Vagina (tissue), 2 donors: Measurements from ENCODE around the gene BUD23. TPM values are rescaled to one million over a fixed set of nuclear protein-coding genes. Genes with fewer than 3 reads are reported as not detected.

ENCODE experiments used
- DNase-seq, 2 donors: peaks; one replicate each; pipeline ENCODE4 v3.0.0-alpha.2; 2017; ENCODE audit errors: extremely low spot score in 2 of 2
- H3K27ac ChIP-seq: fragments of 200-600 bp; sonication (generic); one replicate; pipeline ENCODE4 v1.5.1; 2019
- H3K27me3 ChIP-seq: fragments of 200-600 bp; sonication (generic); one replicate; pipeline ENCODE4 v1.5.1; 2019
- H3K36me3 ChIP-seq, 2 donors: fragments of 200-600 bp; sonication (generic); one replicate each; pipeline ENCODE4 v1.5.1; 2017 to 2019
- H3K4me1 ChIP-seq: fragments of 200-600 bp; sonication (generic); one replicate; pipeline ENCODE4 v1.5.1; 2019
- H3K4me3 ChIP-seq, 2 donors: fragments of 200-600 bp; sonication (generic); 1 replicate in 1 of 2; 2 replicates in 1 of 2; pipeline ENCODE4 v1.5.1; 2016 to 2019
- H3K9me3 ChIP-seq: fragments of 200-600 bp; sonication (generic); one replicate; pipeline ENCODE4 v1.5.1; 2019
- POLR2A ChIP-seq, 2 donors: fragments of 450-650 bp; IDR thresholded peaks; one replicate each; pipeline ENCODE4 v1.6.1; 2017; ENCODE audit warnings: antibody characterized with exemption in 2 of 2, mild to moderate bottlenecking in 2 of 2, moderate library complexity in 2 of 2
- POLR2AphosphoS5 ChIP-seq, 2 donors: sonication (generic); formaldehyde crosslinking; IDR thresholded peaks; one replicate each; pipeline ENCODE4 v1.9.0; 2017; ENCODE audit warnings: antibody characterized with exemption in 2 of 2, mild to moderate bottlenecking in 2 of 2, low read depth in 1 of 2; ENCODE audit not compliant: insufficient read depth in 1 of 2
- intact Hi-C: fragments of 100-400 bp; cut with DNase I; formaldehyde crosslinking; loops from one replicate; pipeline ENCODE4 v1.15.1; 2023
- total RNA-seq: library from RNA; depleted of rRNA; stranded (reverse); fragments of >200 nt; gene quantifications from one replicate; pipeline ENCODE4 v1.2.3, GENCODE V29; 2016
- TF ChIP-seq, protein P1 (sequence below), 3 experiments: fragments of 450-650 bp in 2 of 3; fragments of 200-600 bp in 1 of 3; sonication (generic) in 1 of 3; IDR thresholded peaks; one replicate each; pipeline ENCODE4 v1.5.1; 2017 to 2019; ENCODE audit warnings: antibody characterized with exemption in 3 of 3, mild to moderate bottlenecking in 2 of 3, moderate library complexity in 2 of 3

BUD23 gene
- total RNA-seq, 1 donor from 2014 or later = 49.8 TPM

DNA sequence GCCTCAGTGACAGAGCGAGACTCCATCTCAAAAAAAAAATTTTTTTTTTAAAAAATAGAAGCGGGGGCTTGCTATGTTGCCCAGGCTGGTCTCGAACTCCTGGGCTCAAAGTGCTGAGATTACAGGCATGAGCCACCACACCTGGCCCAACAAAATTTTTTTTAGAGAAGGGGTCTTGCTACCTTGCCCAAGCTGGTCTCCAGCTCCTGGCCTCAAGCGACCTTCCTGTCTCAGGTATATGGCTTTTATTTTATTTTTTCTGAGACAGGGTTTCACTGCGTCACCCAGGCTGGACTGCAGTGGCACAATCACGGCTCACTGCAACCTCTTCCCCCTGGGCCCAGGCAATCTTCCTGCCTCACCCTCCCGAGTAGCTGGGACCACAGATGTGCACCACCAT is 56.8 kb downstream of the BUD23 start:
- DNase-seq = no peak
- H3K9me3 ChIP-seq = no peaks in the 10 kb centered on the region
- TF ChIP-seq POLR2A (IDR thresholded peaks at IDR 0.05) (no peak), POLR2AphosphoS5 (IDR thresholded peaks at IDR 0.05; ENCODE audit: insufficient read depth in 1 of 2, low read depth in 1 of 2) (no peak)
- TF ChIP-seq, protein P1, sequence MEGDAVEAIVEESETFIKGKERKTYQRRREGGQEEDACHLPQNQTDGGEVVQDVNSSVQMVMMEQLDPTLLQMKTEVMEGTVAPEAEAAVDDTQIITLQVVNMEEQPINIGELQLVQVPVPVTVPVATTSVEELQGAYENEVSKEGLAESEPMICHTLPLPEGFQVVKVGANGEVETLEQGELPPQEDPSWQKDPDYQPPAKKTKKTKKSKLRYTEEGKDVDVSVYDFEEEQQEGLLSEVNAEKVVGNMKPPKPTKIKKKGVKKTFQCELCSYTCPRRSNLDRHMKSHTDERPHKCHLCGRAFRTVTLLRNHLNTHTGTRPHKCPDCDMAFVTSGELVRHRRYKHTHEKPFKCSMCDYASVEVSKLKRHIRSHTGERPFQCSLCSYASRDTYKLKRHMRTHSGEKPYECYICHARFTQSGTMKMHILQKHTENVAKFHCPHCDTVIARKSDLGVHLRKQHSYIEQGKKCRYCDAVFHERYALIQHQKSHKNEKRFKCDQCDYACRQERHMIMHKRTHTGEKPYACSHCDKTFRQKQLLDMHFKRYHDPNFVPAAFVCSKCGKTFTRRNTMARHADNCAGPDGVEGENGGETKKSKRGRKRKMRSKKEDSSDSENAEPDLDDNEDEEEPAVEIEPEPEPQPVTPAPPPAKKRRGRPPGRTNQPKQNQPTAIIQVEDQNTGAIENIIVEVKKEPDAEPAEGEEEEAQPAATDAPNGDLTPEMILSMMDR (IDR thresholded peaks at IDR 0.05) = no peak
- H3K27me3 ChIP-seq = no peaks in the 10 kb centered on the region
- no peak overlapping the region for H3K27ac ChIP-seq
- H3K4me3 ChIP-seq = no peak overlapping the region
- intact Hi-C loops = no loop called here
- peaks cover 0 to 16% of the 10 kb centered on the region in 2 donors for H3K36me3 ChIP-seq
- H3K4me1 ChIP-seq = peaks cover 29% of the 10 kb centered on the region

DNA sequence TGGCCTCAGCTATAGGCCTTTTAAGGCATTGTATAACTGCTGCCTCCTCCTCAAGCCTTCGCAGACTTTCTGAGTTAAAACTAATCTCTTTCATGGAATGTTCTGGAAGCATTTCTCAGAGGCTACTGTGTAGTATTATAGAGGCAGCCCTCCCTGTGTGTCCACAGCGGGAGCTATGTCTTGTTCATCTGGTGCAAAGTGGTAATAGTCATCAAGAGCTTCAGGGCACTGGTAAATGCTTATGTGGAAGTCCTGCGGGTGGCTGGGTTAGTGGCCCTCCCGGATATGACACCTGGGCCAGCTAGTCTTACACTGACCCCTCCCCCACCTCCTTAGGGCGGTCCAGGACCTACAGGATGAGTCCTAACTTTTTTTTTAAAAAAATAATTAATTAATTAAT is 57.4 kb downstream of the BUD23 start:
- H3K4me3 ChIP-seq = no peak overlapping the region
- intact Hi-C loops = no loop called here
- no peaks in the 10 kb centered on the region for H3K9me3 ChIP-seq
- H3K27me3 ChIP-seq = no peaks in the 10 kb centered on the region
- DNase-seq = no peak
- H3K4me1 ChIP-seq = peaks cover 29% of the 10 kb centered on the region
- TF ChIP-seq POLR2A (IDR thresholded peaks at IDR 0.05) (no peak), POLR2AphosphoS5 (IDR thresholded peaks at IDR 0.05; ENCODE audit: insufficient read depth in 1 of 2, low read depth in 1 of 2) (no peak)
- TF ChIP-seq, protein P1 (IDR thresholded peaks at IDR 0.05) = no peak
- no peak overlapping the region for H3K27ac ChIP-seq
- H3K36me3 ChIP-seq = peaks cover 0 to 15% of the 10 kb centered on the region in 2 donors

DNA sequence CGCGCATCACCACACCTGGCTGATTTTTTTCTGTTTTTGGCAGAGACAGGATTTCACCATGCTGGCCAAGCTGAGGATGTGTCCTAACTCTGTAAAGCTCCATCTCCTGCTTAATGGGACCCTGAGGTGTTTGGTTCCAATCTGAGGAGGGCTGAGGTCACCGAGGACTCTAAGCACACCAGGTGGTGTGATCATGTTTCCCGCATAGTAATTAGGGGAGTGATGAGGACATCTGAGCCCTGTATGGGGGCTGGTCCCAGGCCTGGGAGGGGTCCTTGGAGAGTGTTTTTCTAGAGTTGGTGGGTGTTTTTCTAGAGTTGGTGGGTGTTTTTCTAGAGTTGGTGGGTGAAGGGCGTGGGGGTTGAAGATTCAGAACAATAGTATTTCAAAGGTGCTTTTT is 58.2 kb downstream of the BUD23 start:
- intact Hi-C loops = no loop called here
- Histone ChIP-seq H3K9me3 (no peaks in the 10 kb centered on the region), H3K36me3 (peaks cover 0 to 7% of the 10 kb centered on the region in 2 donors), H3K4me3 (no peak overlapping the region), H3K27ac (no peak overlapping the region), H3K4me1 (peaks cover 29% of the 10 kb centered on the region), H3K27me3 (no peaks in the 10 kb centered on the region)
- DNase-seq = no peak
- TF ChIP-seq, protein P1 (IDR thresholded peaks at IDR 0.05) = no peak
- TF ChIP-seq POLR2AphosphoS5 (IDR thresholded peaks at IDR 0.05; ENCODE audit: insufficient read depth in 1 of 2, low read depth in 1 of 2) (no peak), POLR2A (IDR thresholded peaks at IDR 0.05) (no peak)

DNA sequence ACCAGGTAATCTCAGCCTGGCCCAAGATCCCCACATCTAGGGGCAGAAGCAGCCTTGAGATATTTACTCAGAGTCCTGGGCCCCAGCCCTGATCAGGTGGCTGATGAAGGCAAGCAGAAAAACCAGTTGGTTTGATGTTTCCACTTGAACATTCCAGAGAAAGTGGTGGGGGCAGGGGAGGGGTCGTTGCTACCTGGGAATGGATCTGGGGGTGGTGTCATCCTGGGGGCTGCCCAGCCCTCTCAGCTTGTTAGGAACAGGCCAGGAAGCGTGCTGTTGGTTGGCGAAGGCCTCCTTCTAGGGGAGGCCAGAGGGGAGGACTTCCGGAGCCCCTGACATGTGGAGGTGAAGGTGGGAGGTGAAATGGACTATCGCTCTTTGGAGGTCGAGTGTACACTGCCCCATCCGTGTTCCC is 58.9 kb downstream of the BUD23 start:
- Histone ChIP-seq H3K27ac (peak overlapping the region; percentile 49), H3K27me3 (no peaks in the 10 kb centered on the region), H3K4me1 (peaks cover 28% of the 10 kb centered on the region), H3K9me3 (no peaks in the 10 kb centered on the region), H3K4me3 (no peak overlapping the region), H3K36me3 (no peaks in the 10 kb centered on the region)
- TF ChIP-seq POLR2AphosphoS5 (IDR thresholded peaks at IDR 0.05; ENCODE audit: insufficient read depth in 1 of 2, low read depth in 1 of 2) = no peak
- TF ChIP-seq, protein P1 (IDR thresholded peaks at IDR 0.05) = no peak
- no peak for TF ChIP-seq POLR2A (IDR thresholded peaks at IDR 0.05)
- intact Hi-C loops = no loop called here
- DNase-seq = no peak

DNA sequence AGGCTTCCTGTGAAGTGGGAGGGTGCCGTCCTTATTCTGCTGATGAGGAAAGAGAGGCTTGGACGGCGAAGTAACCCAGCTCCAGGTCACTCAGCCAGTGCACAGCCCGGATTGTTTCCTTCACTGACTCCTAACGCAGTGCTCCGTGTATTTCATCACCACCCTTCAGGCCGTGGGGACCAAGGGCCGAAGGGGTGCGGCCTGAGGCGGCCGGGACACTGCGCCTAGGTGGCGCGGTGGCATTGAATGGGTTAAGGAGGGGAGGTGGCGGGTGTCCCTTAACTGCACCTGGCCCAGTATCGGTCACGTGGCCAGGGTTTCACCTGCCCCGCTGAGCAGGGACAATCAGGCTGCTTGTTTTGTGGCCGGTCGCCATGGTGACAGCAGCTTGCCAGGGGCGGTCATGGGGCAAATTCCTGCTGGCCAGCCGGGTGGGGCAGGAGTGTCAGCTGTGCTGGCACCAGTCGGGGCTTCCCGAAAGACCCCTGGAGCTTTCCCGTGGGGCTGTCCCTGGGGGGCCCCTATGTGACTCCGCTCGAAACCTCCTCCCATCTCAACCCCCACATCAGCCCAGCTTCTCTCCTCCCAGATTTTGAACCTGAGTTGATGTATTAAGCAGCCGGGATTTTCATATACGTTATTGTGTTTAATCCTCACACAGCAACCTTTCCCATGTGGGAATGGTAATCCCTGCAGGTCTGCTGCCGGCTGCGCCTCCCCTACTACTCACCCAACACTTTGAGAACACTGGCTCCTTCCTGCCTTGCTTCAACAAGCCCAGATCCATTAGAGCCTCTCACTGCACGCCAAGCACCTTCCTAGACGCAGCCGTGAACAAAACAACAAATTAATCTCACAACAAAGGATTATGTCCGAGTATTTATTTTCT is 59.6 kb downstream of the BUD23 start:
- intact Hi-C loops = no loop called here
- peak overlapping the region; percentile 49 for H3K27ac ChIP-seq
- H3K4me1 ChIP-seq = peaks cover 21% of the 10 kb centered on the region
- H3K4me3 ChIP-seq = no peak overlapping the region
- H3K27me3 ChIP-seq = no peaks in the 10 kb centered on the region
- H3K36me3 ChIP-seq = no peaks in the 10 kb centered on the region
- DNase-seq = no peak
- no peak for TF ChIP-seq POLR2A (IDR thresholded peaks at IDR 0.05)
- TF ChIP-seq, protein P1 (IDR thresholded peaks at IDR 0.05) = no peak
- TF ChIP-seq POLR2AphosphoS5 (IDR thresholded peaks at IDR 0.05; ENCODE audit: insufficient read depth in 1 of 2, low read depth in 1 of 2) = no peak
- no peaks in the 10 kb centered on the region for H3K9me3 ChIP-seq
